Measurements from ENCODE around the gene SPDYE4. TPM values are rescaled to one million over a fixed set of nuclear protein-coding genes. Genes with fewer than 3 reads are reported as not detected.

SPDYE4 gene
- total RNA-seq, 2 donors from 2014 or later: not detected

- no peaks in the 10 kb centered on the region for H3K27me3 ChIP-seq (replicated peaks; ENCODE audit: insufficient read depth)
- TF ChIP-seq, protein P1, sequence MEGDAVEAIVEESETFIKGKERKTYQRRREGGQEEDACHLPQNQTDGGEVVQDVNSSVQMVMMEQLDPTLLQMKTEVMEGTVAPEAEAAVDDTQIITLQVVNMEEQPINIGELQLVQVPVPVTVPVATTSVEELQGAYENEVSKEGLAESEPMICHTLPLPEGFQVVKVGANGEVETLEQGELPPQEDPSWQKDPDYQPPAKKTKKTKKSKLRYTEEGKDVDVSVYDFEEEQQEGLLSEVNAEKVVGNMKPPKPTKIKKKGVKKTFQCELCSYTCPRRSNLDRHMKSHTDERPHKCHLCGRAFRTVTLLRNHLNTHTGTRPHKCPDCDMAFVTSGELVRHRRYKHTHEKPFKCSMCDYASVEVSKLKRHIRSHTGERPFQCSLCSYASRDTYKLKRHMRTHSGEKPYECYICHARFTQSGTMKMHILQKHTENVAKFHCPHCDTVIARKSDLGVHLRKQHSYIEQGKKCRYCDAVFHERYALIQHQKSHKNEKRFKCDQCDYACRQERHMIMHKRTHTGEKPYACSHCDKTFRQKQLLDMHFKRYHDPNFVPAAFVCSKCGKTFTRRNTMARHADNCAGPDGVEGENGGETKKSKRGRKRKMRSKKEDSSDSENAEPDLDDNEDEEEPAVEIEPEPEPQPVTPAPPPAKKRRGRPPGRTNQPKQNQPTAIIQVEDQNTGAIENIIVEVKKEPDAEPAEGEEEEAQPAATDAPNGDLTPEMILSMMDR (IDR thresholded peaks at IDR 0.05): no peak
- H3K4me1 ChIP-seq (ENCODE audit: control insufficient read depth in 1 of 2, low read depth in 2 of 2): peaks cover 6 to 38% of the 10 kb centered on the region in 2 donors
- ATAC-seq (ENCODE audit: insufficient number of reproducible peaks, low FRiP score, low read depth): no peak
- H3K27ac ChIP-seq: no peak overlapping the region
- no peaks in the 10 kb centered on the region for H3K9me3 ChIP-seq
- DNase-seq (ENCODE audit: low spot score): no peak
- H3K36me3 ChIP-seq: no peaks in the 10 kb centered on the region
- H3K4me3 ChIP-seq: no peak overlapping the region
Measured at GRCh38 chr17:8735336-8735939, 22.9 kb downstream of the SPDYE4 start.

GRCh38 chr17:8734876-8735275, 23.5 kb downstream of the SPDYE4 start:
- Histone ChIP-seq H3K9me3 (no peaks in the 10 kb centered on the region), H3K4me1 (ENCODE audit: control insufficient read depth in 1 of 2, low read depth in 2 of 2) (peaks cover 6 to 38% of the 10 kb centered on the region in 2 donors), H3K27ac (no peak overlapping the region), H3K36me3 (no peaks in the 10 kb centered on the region), H3K4me3 (no peak overlapping the region), H3K27me3 (replicated peaks; ENCODE audit: insufficient read depth) (no peaks in the 10 kb centered on the region)
- ATAC-seq (ENCODE audit: insufficient number of reproducible peaks, low FRiP score, low read depth): no peak
- DNase-seq (ENCODE audit: low spot score): no peak
- TF ChIP-seq, protein P1 (IDR thresholded peaks at IDR 0.05): no peak

GRCh38 chr17:8732406-8733085, 25.8 kb downstream of the SPDYE4 start:
- H3K27ac ChIP-seq: peak overlapping the region; percentile 51 to 55
- TF ChIP-seq, protein P1 (IDR thresholded peaks at IDR 0.05): no peak
- H3K27me3 ChIP-seq (replicated peaks; ENCODE audit: insufficient read depth): no peaks in the 10 kb centered on the region
- H3K36me3 ChIP-seq: no peaks in the 10 kb centered on the region
- H3K9me3 ChIP-seq: no peaks in the 10 kb centered on the region
- no peak overlapping the region for H3K4me3 ChIP-seq
- ATAC-seq (ENCODE audit: insufficient number of reproducible peaks, low FRiP score, low read depth) (peak; percentile 33), DNase-seq (ENCODE audit: low spot score) (no peak)
- H3K4me1 ChIP-seq (ENCODE audit: control insufficient read depth in 1 of 2, low read depth in 2 of 2): peaks cover 6 to 34% of the 10 kb centered on the region in 2 donors

DNA sequence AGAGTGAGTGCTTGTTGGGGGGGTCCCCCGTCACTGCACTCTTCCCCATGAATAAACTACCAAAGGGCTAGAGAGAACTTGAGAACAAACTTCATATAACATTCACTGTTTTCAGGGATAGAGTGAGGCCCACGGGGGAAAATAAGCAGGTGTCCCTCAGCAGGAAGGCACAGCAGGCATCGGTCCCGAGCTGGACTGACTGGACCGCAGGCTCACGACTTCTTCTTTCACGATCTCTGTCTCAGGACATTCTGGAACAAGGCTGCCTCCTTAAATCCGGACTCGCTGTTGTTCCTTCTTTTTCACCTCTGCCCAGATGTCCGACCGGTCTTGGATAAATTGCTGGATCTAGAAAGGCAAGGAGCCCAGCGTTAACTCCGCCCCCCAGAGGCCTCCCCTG, 28.5 kb downstream of the SPDYE4 start:
- no peaks in the 10 kb centered on the region for H3K36me3 ChIP-seq
- H3K4me3 ChIP-seq: no peak overlapping the region
- no peaks in the 10 kb centered on the region for H3K27me3 ChIP-seq (replicated peaks; ENCODE audit: insufficient read depth)
- H3K4me1 ChIP-seq (ENCODE audit: control insufficient read depth in 1 of 2, low read depth in 2 of 2): peaks cover 6 to 33% of the 10 kb centered on the region in 2 donors
- no peak for DNase-seq (ENCODE audit: low spot score)
- TF ChIP-seq, protein P1 (IDR thresholded peaks at IDR 0.05): no peak
- ATAC-seq (ENCODE audit: insufficient number of reproducible peaks, low FRiP score, low read depth): no peak
- H3K9me3 ChIP-seq: no peaks in the 10 kb centered on the region
- H3K27ac ChIP-seq: no peak overlapping the region

DNA sequence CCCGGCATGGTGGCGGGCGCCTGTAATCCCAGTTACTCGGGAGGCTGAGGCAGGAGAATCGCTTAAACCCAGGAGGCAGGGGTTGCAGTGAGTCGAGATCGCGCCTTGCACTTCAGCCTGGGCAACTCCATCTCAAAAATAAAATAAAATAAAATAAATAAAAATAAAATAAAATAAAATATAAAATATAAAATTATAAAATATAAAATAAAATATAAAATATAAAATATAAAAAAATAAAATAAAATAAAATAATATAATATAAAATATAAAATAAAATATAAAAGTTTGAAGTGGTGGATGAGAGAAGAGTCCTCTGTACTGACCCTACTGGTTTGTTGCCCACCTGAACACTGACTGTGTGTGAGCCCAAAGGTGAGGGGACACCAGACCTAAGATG, 28.9 kb downstream of the SPDYE4 start:
- DNase-seq (ENCODE audit: low spot score) (no peak), ATAC-seq (ENCODE audit: insufficient number of reproducible peaks, low FRiP score, low read depth) (no peak)
- H3K4me1 ChIP-seq (ENCODE audit: control insufficient read depth in 1 of 2, low read depth in 2 of 2): peaks cover 6 to 37% of the 10 kb centered on the region in 2 donors
- TF ChIP-seq, protein P1 (IDR thresholded peaks at IDR 0.05): no peak
- H3K4me3 ChIP-seq: no peak overlapping the region
- no peaks in the 10 kb centered on the region for H3K36me3 ChIP-seq
- no peaks in the 10 kb centered on the region for H3K9me3 ChIP-seq
- H3K27me3 ChIP-seq (replicated peaks; ENCODE audit: insufficient read depth): no peaks in the 10 kb centered on the region
- H3K27ac ChIP-seq: no peak overlapping the region
